ENCODE results near the gene BBLN.

DNA sequence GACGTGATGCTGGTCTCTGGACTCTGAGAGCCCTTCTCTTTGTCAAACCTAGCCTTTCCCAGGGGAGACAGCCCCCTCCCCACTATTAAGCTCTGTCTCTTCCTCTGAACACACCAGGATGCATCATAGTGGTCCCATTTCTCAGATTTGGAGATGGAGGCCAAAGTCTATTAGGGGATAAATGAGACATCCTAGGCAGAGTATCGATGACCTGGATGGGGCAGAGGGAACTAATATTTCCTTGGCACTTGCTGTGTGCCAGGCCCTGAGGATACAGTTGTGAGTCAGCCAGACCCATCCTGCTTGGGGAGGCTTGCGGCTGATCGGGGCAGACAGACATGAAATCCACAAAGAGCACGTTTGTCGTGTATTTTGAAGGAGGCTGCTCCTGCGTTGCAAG is 48.3 kb downstream of the BBLN start:
- TF ChIP-seq, protein P1, sequence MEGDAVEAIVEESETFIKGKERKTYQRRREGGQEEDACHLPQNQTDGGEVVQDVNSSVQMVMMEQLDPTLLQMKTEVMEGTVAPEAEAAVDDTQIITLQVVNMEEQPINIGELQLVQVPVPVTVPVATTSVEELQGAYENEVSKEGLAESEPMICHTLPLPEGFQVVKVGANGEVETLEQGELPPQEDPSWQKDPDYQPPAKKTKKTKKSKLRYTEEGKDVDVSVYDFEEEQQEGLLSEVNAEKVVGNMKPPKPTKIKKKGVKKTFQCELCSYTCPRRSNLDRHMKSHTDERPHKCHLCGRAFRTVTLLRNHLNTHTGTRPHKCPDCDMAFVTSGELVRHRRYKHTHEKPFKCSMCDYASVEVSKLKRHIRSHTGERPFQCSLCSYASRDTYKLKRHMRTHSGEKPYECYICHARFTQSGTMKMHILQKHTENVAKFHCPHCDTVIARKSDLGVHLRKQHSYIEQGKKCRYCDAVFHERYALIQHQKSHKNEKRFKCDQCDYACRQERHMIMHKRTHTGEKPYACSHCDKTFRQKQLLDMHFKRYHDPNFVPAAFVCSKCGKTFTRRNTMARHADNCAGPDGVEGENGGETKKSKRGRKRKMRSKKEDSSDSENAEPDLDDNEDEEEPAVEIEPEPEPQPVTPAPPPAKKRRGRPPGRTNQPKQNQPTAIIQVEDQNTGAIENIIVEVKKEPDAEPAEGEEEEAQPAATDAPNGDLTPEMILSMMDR (conservative IDR thresholded peaks at IDR 0.05 in 1 of 2, IDR thresholded peaks at IDR 0.05 in 1 of 2; ENCODE audit: extremely low read depth in 1 of 2, insufficient read depth in 1 of 2, low read depth in 1 of 2, low read length in 2 of 2), result no peak
- no peak for TF ChIP-seq EZH2 (IDR thresholded peaks at IDR 0.05; ENCODE audit: borderline replicate concordance, low read length)
